HG03097 (cell line): ENCODE data around the gene ADAMTSL1.

Experiments used
- ATAC-seq: cut with Tn5 transposase; IDR thresholded peaks from one replicate; pipeline ENCODE4 v1.9.1; 2021; ENCODE audit not compliant: unreplicated experiment, low FRiP score

The ADAMTSL1 gene

GRCh38 chr9:18598969-18599368, 125.0 kb downstream of the ADAMTSL1 start:
- no peak for ATAC-seq

GRCh38 chr9:18601026-18601425, 127.1 kb downstream of the ADAMTSL1 start:
- no peak for ATAC-seq

GRCh38 chr9:18601956-18602355, 128.0 kb downstream of the ADAMTSL1 start:
- ATAC-seq: no peak

GRCh38 chr9:18604767-18605730, 131.1 kb downstream of the ADAMTSL1 start:
- ATAC-seq: no peak

- ATAC-seq: no peak
Measured at GRCh38 chr9:18605766-18606180, 131.8 kb downstream of the ADAMTSL1 start.

- no peak for ATAC-seq
Measured at GRCh38 chr9:18606281-18606680, 132.3 kb downstream of the ADAMTSL1 start.

- no peak for ATAC-seq
Measured at GRCh38 chr9:18606846-18607245, 132.9 kb downstream of the ADAMTSL1 start.

GRCh38 chr9:18608371-18608770, 134.4 kb downstream of the ADAMTSL1 start:
- ATAC-seq: no peak

- no peak for ATAC-seq
Measured at GRCh38 chr9:18610956-18611355, 137.0 kb downstream of the ADAMTSL1 start.

GRCh38 chr9:18611971-18612370, 138.0 kb downstream of the ADAMTSL1 start:
- ATAC-seq: no peak

GRCh38 chr9:18614116-18614515, 140.2 kb downstream of the ADAMTSL1 start:
- ATAC-seq: no peak

GRCh38 chr9:18614651-18615050, 140.7 kb downstream of the ADAMTSL1 start:
- ATAC-seq: no peak

GRCh38 chr9:18616976-18617375, 143.0 kb downstream of the ADAMTSL1 start:
- no peak for ATAC-seq

GRCh38 chr9:18617759-18618158, 143.8 kb downstream of the ADAMTSL1 start:
- ATAC-seq: no peak

GRCh38 chr9:18618862-18619261, 144.9 kb downstream of the ADAMTSL1 start:
- ATAC-seq: no peak

- no peak for ATAC-seq
Measured at GRCh38 chr9:18622186-18622836, 148.4 kb downstream of the ADAMTSL1 start.

- ATAC-seq: no peak
Measured at GRCh38 chr9:18623221-18624079, 149.5 kb downstream of the ADAMTSL1 start.

- ATAC-seq: no peak
Measured at GRCh38 chr9:18626046-18626698, 152.2 kb downstream of the ADAMTSL1 start.

- no peak for ATAC-seq
Measured at GRCh38 chr9:18629136-18629535, 155.2 kb downstream of the ADAMTSL1 start.
